HepG2 (cell line): ENCODE data around the gene TBRG4. TPM values are rescaled to one million over a fixed set of nuclear protein-coding genes. Genes with fewer than 3 reads are reported as not detected.

Experiments used
- ATAC-seq: fragments of 200-7000 bp; cut with Tn5 transposase; 3 replicates; pipeline ENCODE4 v1.9.1; 2020; ENCODE audit warnings: mild to moderate bottlenecking, moderate library complexity
- BruUV-seq: library from RNA; stranded (reverse); fragments of 400-500 nt; replicated peaks from 2 replicates; lab custom pipeline; 2021; lab: Mats Ljungman, UMichigan
- CTCF ChIA-PET: fragments of 300-600 bp; formaldehyde crosslinking; extraction: SDS; loops from one replicate; lab custom pipeline; 2021; ENCODE audit warnings: low total read pairs, inconsistent platforms, low intra/inter-chr PET ratio; lab: Yijun Ruan, JAX
- POLR2A ChIA-PET: fragments of 350-600 bp; sonication (Branson Sonifier 250); formaldehyde crosslinking; loops from one replicate; lab custom pipeline; 2020; ENCODE audit warnings: antibody characterized with exemption, inconsistent platforms; lab: Yijun Ruan, JAX
- DNase-seq: peaks from one replicate; pipeline ENCODE4 v3.0.0-alpha.2; 2015; ENCODE audit warnings: low spot score
- FAIRE-seq: peaks from 3 replicates; lab custom pipeline; 2011; peaks lifted over from hg19 to GRCh38; lab: Jason Lieb, UNC
- H2AFZ ChIP-seq: one replicate; pipeline ENCODE4 v1.6.1; 2011; ENCODE audit warnings: low read length, inconsistent platforms
- H3K27ac ChIP-seq: fragments of 300-600 bp; 3 replicates; pipeline ENCODE4 v1.8.0; 2011; ENCODE audit warnings: mixed run types, mild to moderate bottlenecking, mixed read lengths, low read length, inconsistent platforms; ENCODE audit not compliant: insufficient read depth; ENCODE audit errors: extremely low read length
- H3K27me3 ChIP-seq, 2 experiments: fragments of 200-600 bp in 1 of 2; 2 replicates in 1 of 2; 3 replicates in 1 of 2; pipeline versions ENCODE4 v1.6.0 to v1.8.0; 2011; ENCODE audit warnings: low read length in 2 of 2, mild to moderate bottlenecking in 2 of 2, moderate library complexity in 2 of 2, inconsistent platforms in 1 of 2; ENCODE audit not compliant: insufficient read depth in 2 of 2, control insufficient read depth in 1 of 2
- H3K36me3 ChIP-seq, 2 experiments: fragments of 200-600 bp in 1 of 2; replicated peaks in 1 of 2; 2 replicates in 1 of 2; 3 replicates in 1 of 2; pipeline versions ENCODE4 v1.5.1 to v1.8.0; 2011; ENCODE audit warnings: low read length in 2 of 2, inconsistent platforms in 1 of 2; ENCODE audit not compliant: insufficient read depth in 2 of 2, control insufficient read depth in 1 of 2
- H3K4me1 ChIP-seq: 2 replicates; pipeline ENCODE4 v1.5.1; 2012; ENCODE audit warnings: low read length, inconsistent platforms; ENCODE audit not compliant: insufficient read depth
- H3K4me2 ChIP-seq: 2 replicates; pipeline ENCODE4 v1.6.0; 2011; ENCODE audit warnings: low read depth, low read length, inconsistent platforms
- H3K4me3 ChIP-seq, 3 experiments: fragments of 200-600 bp in 1 of 3; sonication (generic), shearing (Covaris generic) in 1 of 3; replicated peaks in 1 of 3; 2 replicates each; pipeline ENCODE4 v1.5.1; 2011 to 2016; ENCODE audit warnings: low read length in 3 of 3, inconsistent platforms in 2 of 3, low read depth in 2 of 3, mild to moderate bottlenecking in 2 of 3, control low read depth in 1 of 3, mixed read lengths in 1 of 3; ENCODE audit not compliant: insufficient read depth in 1 of 3
- H3K79me2 ChIP-seq: one replicate; pipeline ENCODE4 v1.6.1; 2011; ENCODE audit warnings: low read length, inconsistent platforms; ENCODE audit not compliant: insufficient read depth
- H3K9ac ChIP-seq: 2 replicates; pipeline ENCODE4 v1.6.0; 2011; ENCODE audit warnings: mild to moderate bottlenecking, low read depth, low read length, inconsistent platforms; ENCODE audit not compliant: insufficient read depth
- H3K9me3 ChIP-seq: 2 replicates; pipeline ENCODE4 v1.5.1; 2012; ENCODE audit warnings: mild to moderate bottlenecking, low read length
- H4K20me1 ChIP-seq: 2 replicates; pipeline ENCODE4 v1.6.0; 2011; ENCODE audit warnings: inconsistent platforms, mild to moderate bottlenecking, low read length, moderate library complexity; ENCODE audit not compliant: insufficient read depth
- CREB3 ChIP-seq: sonication (generic); formaldehyde crosslinking; IDR thresholded peaks from 2 replicates; pipeline ENCODE4 v1.5.0; 2020; ENCODE audit warnings: missing genetic modification reagents
- ELF4 ChIP-seq: sonication (generic); formaldehyde crosslinking; IDR thresholded peaks from 2 replicates; pipeline ENCODE4 v1.5.0; 2020; ENCODE audit warnings: missing genetic modification reagents, mild to moderate bottlenecking, moderate library complexity, borderline replicate concordance
- FOXK1 ChIP-seq: sonication (generic); formaldehyde crosslinking; IDR thresholded peaks from 2 replicates; pipeline ENCODE4 v1.4.0; 2020; ENCODE audit warnings: low read depth, missing genetic modification reagents, borderline replicate concordance
- MIER3 ChIP-seq: IDR thresholded peaks from 2 replicates; pipeline ENCODE4 v1.6.1; 2016; ENCODE audit warnings: missing compliant biosample characterization, borderline replicate concordance
- MTF2 ChIP-seq: sonication (generic); formaldehyde crosslinking; IDR thresholded peaks from 2 replicates; pipeline ENCODE4 v1.5.0; 2020; ENCODE audit warnings: missing genetic modification reagents, borderline replicate concordance
- MYC ChIP-seq: sonication (generic); formaldehyde crosslinking; IDR thresholded peaks from 2 replicates; pipeline ENCODE4 v1.9.0; 2021; ENCODE audit warnings: missing genetic modification reagents, borderline replicate concordance
- POGK ChIP-seq: sonication (generic); formaldehyde crosslinking; conservative IDR thresholded peaks from 2 replicates; pipeline ENCODE4 v1.8.0; 2022; ENCODE audit warnings: mild to moderate bottlenecking, moderate library complexity, missing genetic modification reagents
- RAD21 ChIP-seq: fragments of 450-650 bp; formaldehyde crosslinking; IDR thresholded peaks from 2 replicates; pipeline ENCODE4 v1.5.0; 2020; ENCODE audit warnings: mild to moderate bottlenecking
- RBM22 ChIP-seq: fragments of 200-400 bp; formaldehyde crosslinking; optimal IDR thresholded peaks from 2 replicates; pipeline ENCODE3; 2017; ENCODE audit warnings: mild to moderate bottlenecking, low read length, moderate library complexity
- SAP130 ChIP-seq: IDR thresholded peaks from 2 replicates; pipeline ENCODE4 v1.6.1; 2016; ENCODE audit warnings: low read depth
- SMC3 ChIP-seq: IDR thresholded peaks from 2 replicates; pipeline ENCODE4 v1.6.1; 2011; ENCODE audit warnings: low read length, improper control_type of control experiment
- STAG1 ChIP-seq: sonication (generic); formaldehyde crosslinking; IDR thresholded peaks from 2 replicates; pipeline ENCODE4 v1.4.0; 2020; ENCODE audit warnings: missing genetic modification reagents
- TFAP4 ChIP-seq: sonication (generic); IDR thresholded peaks from 2 replicates; pipeline ENCODE4 v1.6.1; 2016; ENCODE audit warnings: low read depth, borderline replicate concordance
- ZNF160 ChIP-seq: sonication (generic); formaldehyde crosslinking; IDR thresholded peaks from 2 replicates; pipeline ENCODE4 v1.8.0; 2022; ENCODE audit warnings: mild to moderate bottlenecking, inconsistent platforms, missing genetic modification reagents
- ZNF180 ChIP-seq: sonication (generic); formaldehyde crosslinking; IDR thresholded peaks from 2 replicates; pipeline ENCODE4 v1.4.0; 2020; ENCODE audit warnings: low read depth, missing genetic modification reagents, borderline replicate concordance
- ZNF510 ChIP-seq: sonication (generic); formaldehyde crosslinking; IDR thresholded peaks from 2 replicates; pipeline ENCODE4 v1.4.0; 2020; ENCODE audit warnings: low read depth, mild to moderate bottlenecking, missing genetic modification reagents
- ZNF792 ChIP-seq: IDR thresholded peaks from 2 replicates; pipeline ENCODE4 v1.6.1; 2016
- WGBS: methylation state at CpG from one replicate; pipeline ENCODE4 v1.1.6; 2017; ENCODE audit warnings: low lambda C conversion rate; 5-methylcytosine and 5-hydroxymethylcytosine counted together
- in situ Hi-C: cut with HindIII; loops from 2 replicates; pipeline ENCODE4 v1.10.0; 2017; ENCODE audit warnings: low pct_unique_long_range_greater_than_20kb; ENCODE audit not compliant: extremely low pct_ligation_motif_present
- intact Hi-C: fragments of 100-400 bp; cut with micrococcal nuclease; formaldehyde crosslinking; loops from one replicate; pipeline ENCODE4 v1.10.0; 2022; ENCODE audit not compliant: unreplicated experiment
- polyA plus RNA-seq, 8 experiments: library from polyadenylated mRNA; depleted of rRNA in 3 of 8; stranded (reverse) in 7 of 8; unstranded in 1 of 8; fragments of >200 nt; fragmentation: Illumina TruSeq in 4 of 8; extraction: Trizol in 4 of 8; gene quantifications; 2 replicates each; pipeline versions ENCODE4 v1.2.1 to v1.2.3, GENCODE V29; 2011 to 2016; ENCODE audit warnings: low read depth in 4 of 8, missing spikeins in 1 of 8, mixed read lengths in 1 of 8; ENCODE audit not compliant: insufficient read depth in 1 of 8
- total RNA-seq, 5 experiments: library from RNA; depleted of rRNA; stranded (reverse); fragments of >200 nt; fragmentation: Illumina TruSeq; extraction: Trizol; gene quantifications; 2 replicates each; pipeline ENCODE4 v1.2.3, GENCODE V29; 2016; ENCODE audit warnings: low read depth in 1 of 5
- TF ChIP-seq, protein P1 (sequence below): sonication (generic); formaldehyde crosslinking; IDR thresholded peaks from 2 replicates; pipeline ENCODE4 v1.5.0; 2020; ENCODE audit warnings: mild to moderate bottlenecking, missing genetic modification reagents, moderate library complexity

Gene TBRG4
- total and polyA plus RNA-seq, 2 of the 13 experiments (the other 11 are each of a cell fraction or from before 2014, with no cell fraction given), result 87.8 to 107 TPM

GRCh38 chr7:45080265-45080957 is 31.1 kb downstream of the TBRG4 start (continued):
- no peak for TF ChIP-seq TFAP4
- TF ChIP-seq MYC (CRISPR knock-in tag), result no peak
- TF ChIP-seq MTF2 (CRISPR knock-in tag), result no peak
- TF ChIP-seq SAP130, result no peak
- no peak for TF ChIP-seq CREB3 (CRISPR knock-in tag)

DNA sequence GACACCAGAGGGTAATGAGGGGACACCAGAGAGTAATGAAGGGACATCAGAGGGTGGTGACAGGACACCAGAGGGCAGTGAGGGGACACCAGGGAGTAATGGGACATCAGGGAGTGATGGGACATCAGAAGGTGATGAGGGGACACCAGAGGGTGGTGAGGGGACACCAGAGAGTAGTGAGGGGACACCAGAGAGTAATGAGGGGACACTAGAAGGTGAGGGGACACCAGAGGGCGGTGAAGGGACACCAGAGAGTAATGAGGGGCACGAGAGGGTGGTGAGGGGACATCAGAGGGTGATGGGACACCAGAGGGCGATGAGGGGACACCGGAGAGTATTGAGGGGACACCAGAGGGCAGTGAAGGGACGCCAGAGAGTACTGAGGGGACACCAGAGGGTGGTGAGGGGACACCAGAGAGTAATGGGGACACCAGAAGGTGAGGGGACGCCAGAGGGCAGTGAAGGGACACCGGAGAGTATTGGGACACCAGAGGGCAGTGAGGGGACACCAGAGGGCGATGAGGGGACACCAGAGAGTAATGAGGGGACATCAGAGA is 33.3 kb downstream of the TBRG4 start:
- Histone ChIP-seq H4K20me1 (no peaks in the 10 kb centered on the region), H3K4me2 (no peak overlapping the region), H3K9me3 (no peaks in the 10 kb centered on the region), H3K4me3 (no peak overlapping the region), H3K4me1 (no peaks in the 10 kb centered on the region), H3K9ac (no peak overlapping the region), H2AFZ (no peak overlapping the region)
- CTCF ChIA-PET, result interaction anchor here (1.9 kb wide), 1 partner anchor 58 kb away, joined by 7 read pairs; no protein-coding TSS in a partner anchor
- DNase-seq, result peak; percentile 34
- no peak for FAIRE-seq
- BruUV-seq, result no TSS peak
- POLR2A ChIA-PET, result no interaction called here
- in situ Hi-C loops, result no loop called here
- TF ChIP-seq MIER3 (CRISPR knock-in tag) (no peak), RBM22 (peak; percentile 34), POGK (CRISPR knock-in tag) (no peak), ZNF180 (no peak), FOXK1 (CRISPR knock-in tag) (no peak), ZNF160 (CRISPR knock-in tag) (no peak), SMC3 (peak; percentile 5; the same call in 1 of the 2 replicates), ZNF510 (CRISPR knock-in tag) (no peak), ELF4 (no peak), RAD21 (CRISPR knock-in tag) (peak; percentile 30; the same call in 1 of the 2 replicates), STAG1 (CRISPR knock-in tag) (peak; percentile 45), ZNF792 (CRISPR knock-in tag) (no peak)
- TF ChIP-seq, protein P1, sequence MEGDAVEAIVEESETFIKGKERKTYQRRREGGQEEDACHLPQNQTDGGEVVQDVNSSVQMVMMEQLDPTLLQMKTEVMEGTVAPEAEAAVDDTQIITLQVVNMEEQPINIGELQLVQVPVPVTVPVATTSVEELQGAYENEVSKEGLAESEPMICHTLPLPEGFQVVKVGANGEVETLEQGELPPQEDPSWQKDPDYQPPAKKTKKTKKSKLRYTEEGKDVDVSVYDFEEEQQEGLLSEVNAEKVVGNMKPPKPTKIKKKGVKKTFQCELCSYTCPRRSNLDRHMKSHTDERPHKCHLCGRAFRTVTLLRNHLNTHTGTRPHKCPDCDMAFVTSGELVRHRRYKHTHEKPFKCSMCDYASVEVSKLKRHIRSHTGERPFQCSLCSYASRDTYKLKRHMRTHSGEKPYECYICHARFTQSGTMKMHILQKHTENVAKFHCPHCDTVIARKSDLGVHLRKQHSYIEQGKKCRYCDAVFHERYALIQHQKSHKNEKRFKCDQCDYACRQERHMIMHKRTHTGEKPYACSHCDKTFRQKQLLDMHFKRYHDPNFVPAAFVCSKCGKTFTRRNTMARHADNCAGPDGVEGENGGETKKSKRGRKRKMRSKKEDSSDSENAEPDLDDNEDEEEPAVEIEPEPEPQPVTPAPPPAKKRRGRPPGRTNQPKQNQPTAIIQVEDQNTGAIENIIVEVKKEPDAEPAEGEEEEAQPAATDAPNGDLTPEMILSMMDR (CRISPR knock-in tag), result peak; percentile 54
- TF ChIP-seq, all 625 proteins: peak for 5
- Histone ChIP-seq H3K27ac (no peak overlapping the region), H3K79me2 (no peaks in the 10 kb centered on the region), H3K36me3 (peaks cover 4 to 10% of the 10 kb centered on the region in 2 experiments; a peak in 2 of 5 replicates), H3K27me3 (peaks cover 0 to 10% of the 10 kb centered on the region in 2 experiments; a peak in 1 of 5 replicates)
- intact Hi-C loops, result loop anchor here (1.0 kb wide), 1 partner anchor 58 kb away; no protein-coding TSS in a partner anchor
- ATAC-seq, result peak; percentile 46
- 44% methylated on average over 8 of the region's 8 CpGs for WGBS
